ENCODE data around the gene ASMT.
A peak's percentile ranks its signal among the peaks of the same experiment; 100 is the strongest.
"Not testable (repeated sequence)": the region's sequence is repeated elsewhere in the genome, so short reads cannot be mapped to it uniquely, and the experiment has no call there.

The ASMT gene

GRCh38 chrX:1614927-1615326, at the start of gene ASMT:
Gene ASMT, plus strand, starts transcription at chrX:1615059. Its CDS starts 141 bp downstream, at chrX:1615200.
- DNase-seq: no peak

- DNase-seq: not testable (repeated sequence)
Measured at GRCh38 chrX:1574181-1574580, 40.7 kb upstream of the ASMT start.

GRCh38 chrX:1576201-1576992, 38.5 kb upstream of the ASMT start:
- no peak for DNase-seq

DNA sequence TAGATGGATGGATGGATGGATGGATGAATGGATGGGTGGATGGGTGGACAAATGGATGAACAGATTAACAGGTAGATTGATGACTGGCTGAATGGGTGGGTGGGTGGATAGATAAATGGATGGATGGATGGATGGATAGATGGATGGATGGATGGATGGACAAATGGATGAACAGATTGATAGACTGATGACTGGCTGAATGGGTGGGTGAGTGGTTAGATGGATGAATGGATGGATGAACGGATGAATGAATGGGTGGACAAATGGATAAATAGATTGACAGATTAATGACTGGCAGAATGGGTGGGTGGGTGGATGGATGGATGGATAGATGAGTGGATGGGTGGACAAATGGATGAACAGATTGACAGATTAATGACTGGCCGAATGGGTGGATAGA, 37.0 kb upstream of the ASMT start:
- no peak for DNase-seq

- DNase-seq: no peak
Measured at GRCh38 chrX:1578511-1579173, 36.2 kb upstream of the ASMT start.

- peak; percentile 27 for DNase-seq
Measured at GRCh38 chrX:1581132-1581531, 33.7 kb upstream of the ASMT start.

DNA sequence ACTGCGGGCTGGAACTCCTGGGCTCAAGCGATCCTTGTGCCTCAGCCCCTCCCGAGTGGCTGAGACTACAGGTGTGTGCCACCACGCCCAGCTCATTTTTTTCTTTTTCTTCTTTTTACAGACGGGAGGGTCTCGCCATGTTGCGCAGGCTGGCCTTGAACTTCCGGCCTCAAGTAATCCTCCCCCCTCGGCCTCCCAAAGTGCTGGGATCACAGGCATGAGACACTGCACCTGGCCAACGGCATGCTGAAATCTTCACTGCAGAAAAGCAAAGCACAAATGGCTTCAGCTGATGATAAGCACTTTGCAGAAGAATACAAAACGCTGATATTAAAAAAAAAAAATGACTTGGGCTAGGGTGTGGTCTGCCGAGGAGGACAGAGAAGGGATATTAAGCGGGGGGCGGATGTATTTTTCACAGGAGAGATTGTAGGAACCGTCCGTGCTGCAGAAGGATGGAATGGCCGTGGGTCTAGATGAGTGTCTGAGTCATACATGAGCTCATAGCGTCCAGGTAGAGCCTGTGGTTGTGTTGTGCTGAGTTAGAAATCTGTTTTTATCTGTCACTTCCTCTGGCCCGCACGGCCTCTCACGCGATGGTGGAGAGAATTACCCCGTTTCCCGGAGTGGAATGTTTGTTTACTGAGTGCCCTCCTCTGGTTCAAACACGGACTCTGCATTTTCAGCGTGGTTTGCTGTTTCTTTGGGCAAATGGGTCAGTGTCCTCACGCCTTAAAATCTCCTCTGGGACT, 32.0 kb upstream of the ASMT start:
- no peak for DNase-seq

DNA sequence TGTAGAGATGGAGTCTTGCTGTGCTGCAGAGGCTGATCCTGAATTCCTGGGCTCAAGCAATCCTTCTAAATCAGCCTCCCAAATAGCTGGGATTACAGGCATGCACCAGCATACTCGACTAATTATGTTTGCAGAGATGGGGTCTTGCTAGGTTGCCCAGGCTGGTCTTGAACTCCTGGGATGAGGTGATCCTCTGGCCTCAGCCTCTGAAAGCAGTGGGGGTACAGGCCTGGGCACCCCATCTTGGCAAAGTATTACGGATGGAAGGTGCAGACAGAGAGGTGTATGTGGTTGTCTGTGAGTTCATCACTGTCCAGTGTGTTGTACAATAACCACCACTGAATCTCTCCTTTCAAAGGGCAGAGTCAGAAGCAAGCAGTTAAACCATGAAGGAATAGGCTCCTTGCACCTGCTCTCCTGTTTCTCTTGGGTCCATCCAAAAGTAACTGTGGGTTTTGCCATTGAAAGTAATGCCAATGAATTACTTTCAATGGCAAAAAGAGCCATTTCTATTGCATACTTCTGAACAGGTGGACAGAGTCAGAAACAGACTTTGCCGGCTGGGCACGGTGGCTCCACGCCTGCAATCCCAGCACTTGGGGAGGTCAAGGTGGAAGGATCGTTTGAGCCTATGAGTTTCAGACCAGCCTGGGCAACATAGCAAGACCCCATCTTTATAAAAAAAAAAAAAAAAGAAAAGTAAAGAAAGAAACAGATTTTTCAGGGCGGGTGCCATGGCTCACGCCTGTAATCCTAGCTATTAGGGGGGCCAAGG, 30.4 kb upstream of the ASMT start:
- DNase-seq: no peak

GRCh38 chrX:1587161-1587560, 27.7 kb upstream of the ASMT start:
- DNase-seq: no peak

- no peak for DNase-seq
Measured at GRCh38 chrX:1589356-1590130, 25.3 kb upstream of the ASMT start.

DNA sequence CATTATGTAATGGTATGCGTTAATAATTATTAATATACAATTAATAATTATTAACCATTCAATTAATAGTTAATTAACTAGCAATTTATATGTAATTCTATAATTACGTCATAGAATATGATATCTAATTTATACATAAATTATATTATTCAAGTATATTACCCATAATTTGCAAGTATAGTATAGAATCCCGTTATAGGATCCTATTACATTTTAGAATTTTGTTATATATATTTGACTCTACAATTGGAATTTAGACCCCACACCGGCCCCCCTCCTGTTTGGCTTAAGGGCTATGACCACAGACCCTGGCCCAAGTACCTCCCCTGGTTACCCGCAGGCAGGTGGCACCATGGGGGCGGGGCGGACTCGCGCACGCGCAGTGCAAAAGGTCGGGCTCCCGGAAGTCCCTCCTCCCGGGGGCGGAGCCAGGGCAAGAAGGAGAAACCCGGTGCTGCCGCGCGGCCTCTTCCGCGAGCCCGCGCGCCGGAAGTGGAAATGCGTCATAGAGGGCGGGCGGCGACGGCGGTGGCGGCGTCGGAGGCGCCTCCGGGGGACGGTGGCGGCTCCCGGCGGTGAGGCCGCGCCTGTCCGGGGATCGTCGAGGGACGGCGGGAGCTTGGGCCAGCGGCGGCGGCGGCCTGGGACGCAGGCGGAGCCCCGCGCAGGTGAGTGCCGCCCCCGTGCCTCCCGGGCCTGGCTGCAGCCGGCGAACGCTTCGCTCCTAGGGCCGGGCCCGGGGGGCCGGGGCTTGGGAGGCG, 23.6 kb upstream of the ASMT start, which contains the start of gene AKAP17A:
Gene AKAP17A (plus strand): TSS at position 503 of the 761 bp plus-strand sequence. CDS start 1,859 bp downstream, outside the sequence.
- peak; percentile 96 for DNase-seq

GRCh38 chrX:1591863-1592469, 22.9 kb upstream of the ASMT start:
- DNase-seq: no peak

GRCh38 chrX:1592470-1593142, 22.3 kb upstream of the ASMT start:
- no peak for DNase-seq

- no peak for DNase-seq
Measured at GRCh38 chrX:1593286-1594271, 21.3 kb upstream of the ASMT start.

DNA sequence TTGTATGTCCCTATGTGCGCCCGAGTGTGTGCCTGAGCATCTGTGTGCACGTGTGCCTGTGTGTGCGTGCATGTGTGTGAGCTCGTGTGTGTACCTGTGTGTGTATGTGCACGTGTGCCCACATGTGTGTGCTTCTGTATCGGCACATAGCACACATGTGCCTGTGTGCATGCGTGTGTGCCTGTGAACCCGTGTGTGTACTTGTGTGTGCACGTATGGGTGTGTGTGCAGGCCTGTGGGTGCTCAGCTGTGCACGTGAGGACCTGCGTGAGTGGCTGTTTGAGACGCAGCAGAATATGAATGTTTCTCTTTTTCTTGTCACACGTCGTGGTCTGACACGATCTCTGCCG, 19.2 kb upstream of the ASMT start:
- DNase-seq: no peak

DNA sequence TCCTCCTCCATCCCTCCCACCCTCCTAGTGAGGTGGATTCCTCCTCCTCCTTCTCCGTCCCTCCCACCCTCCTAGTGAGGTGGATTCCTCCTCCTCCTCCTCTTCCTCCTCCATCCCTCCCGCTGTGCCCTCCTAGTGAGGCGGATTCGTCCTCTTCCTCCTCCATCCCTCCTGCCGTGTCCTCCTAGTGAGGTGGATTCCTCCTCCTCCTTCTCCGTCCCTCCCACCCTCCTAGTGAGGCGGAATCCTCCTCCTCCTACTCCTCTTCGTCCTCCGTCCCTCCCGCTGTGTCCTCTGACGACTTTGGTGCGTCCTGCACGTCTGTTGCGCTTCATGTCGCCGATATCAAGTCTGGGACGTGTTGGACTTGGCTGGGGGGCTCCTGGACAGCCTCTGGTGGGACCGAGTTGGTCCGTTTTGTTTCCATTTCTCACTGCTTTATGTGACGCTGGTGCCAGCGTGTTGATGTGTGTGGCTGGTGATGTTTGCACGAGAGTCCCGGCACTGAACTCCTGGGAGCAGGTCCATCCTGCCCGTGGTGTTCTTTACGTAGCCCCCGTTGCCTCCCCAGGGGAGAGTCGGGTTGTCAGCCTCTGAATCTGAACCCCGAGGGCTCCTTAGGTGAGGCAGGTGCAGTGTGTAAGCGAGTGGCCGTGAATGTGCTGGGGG, 18.0 kb upstream of the ASMT start:
- no peak for DNase-seq

- DNase-seq: no peak
Measured at GRCh38 chrX:1597345-1598020, 17.4 kb upstream of the ASMT start.
